ENCODE results near the gene SUMF2. TPM values are rescaled to one million over a fixed set of nuclear protein-coding genes. Genes with fewer than 3 reads are reported as not detected.
A peak's percentile ranks its signal among the peaks of the same experiment; 100 is the strongest.

SUMF2 gene
- total and polyA plus RNA-seq, 4 donors, result 92.1 to 147 (median 128) TPM

DNA sequence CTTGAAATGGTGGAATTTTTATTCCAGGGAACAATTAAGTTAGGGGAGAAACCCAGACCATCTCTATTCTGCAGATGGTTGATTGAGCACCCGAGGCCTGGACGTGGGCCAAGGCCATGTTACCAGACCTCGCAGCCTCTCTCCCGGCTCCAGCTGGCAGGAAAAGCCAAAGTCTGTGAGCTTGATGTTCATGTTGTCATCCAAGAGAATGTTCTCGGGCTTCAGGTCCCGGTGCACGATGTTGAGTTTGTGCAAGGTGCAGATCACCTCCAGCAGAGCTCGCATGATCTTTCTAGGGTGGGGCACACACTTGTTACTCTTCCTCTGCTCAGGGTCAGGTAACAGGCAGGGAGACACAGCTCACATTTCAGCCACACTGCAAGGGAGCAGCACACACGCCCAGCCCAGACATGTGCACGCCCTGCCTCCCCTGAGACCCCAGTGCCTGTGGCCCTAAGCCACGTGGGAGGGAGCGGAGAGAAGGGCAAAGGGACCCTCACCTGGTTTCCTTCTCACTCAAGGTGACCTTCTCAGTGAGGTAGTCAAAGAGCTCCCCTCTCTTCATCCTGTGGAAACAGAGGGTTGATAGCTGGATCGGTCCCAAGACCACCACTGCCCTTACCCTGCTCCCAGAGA lies 19.2 kb downstream of the SUMF2 start:
- Histone ChIP-seq H3K36me3 (ENCODE audit: control insufficient read depth in 4 of 4, insufficient read depth in 4 of 4, low read length in 4 of 4) (peaks cover 0 to 32% (median 4%) of the 10 kb centered on the region in 4 donors), H3K9me3 (ENCODE audit: control insufficient read depth in 4 of 4, insufficient read depth in 3 of 4, low read length in 3 of 4) (no peaks in the 10 kb centered on the region), H3K4me3 (no peak overlapping the region), H3K27ac (ENCODE audit: low read depth in 1 of 2, low read length in 1 of 2) (no peak overlapping the region), H3K9ac (ENCODE audit: insufficient read depth in 1 of 2, low read length in 2 of 2) (no peak overlapping the region), H3K27me3 (ENCODE audit: control insufficient read depth in 3 of 3, insufficient read depth in 3 of 3, low read length in 2 of 3) (no peaks in the 10 kb centered on the region), H3K4me1 (ENCODE audit: control insufficient read depth in 5 of 5, insufficient read depth in 5 of 5, low read length in 5 of 5) (peaks cover 0 to 23% (median 7%) of the 10 kb centered on the region in 5 donors)
- ATAC-seq (ENCODE audit: insufficient read depth, low FRiP score), result no peak
- 74 to 87% methylated on average over 13 of the region's 13 CpGs for WGBS, 2 donors
- DNase-seq, result peak; percentile 66 to 72 (median 67)
- TF ChIP-seq, protein P1, sequence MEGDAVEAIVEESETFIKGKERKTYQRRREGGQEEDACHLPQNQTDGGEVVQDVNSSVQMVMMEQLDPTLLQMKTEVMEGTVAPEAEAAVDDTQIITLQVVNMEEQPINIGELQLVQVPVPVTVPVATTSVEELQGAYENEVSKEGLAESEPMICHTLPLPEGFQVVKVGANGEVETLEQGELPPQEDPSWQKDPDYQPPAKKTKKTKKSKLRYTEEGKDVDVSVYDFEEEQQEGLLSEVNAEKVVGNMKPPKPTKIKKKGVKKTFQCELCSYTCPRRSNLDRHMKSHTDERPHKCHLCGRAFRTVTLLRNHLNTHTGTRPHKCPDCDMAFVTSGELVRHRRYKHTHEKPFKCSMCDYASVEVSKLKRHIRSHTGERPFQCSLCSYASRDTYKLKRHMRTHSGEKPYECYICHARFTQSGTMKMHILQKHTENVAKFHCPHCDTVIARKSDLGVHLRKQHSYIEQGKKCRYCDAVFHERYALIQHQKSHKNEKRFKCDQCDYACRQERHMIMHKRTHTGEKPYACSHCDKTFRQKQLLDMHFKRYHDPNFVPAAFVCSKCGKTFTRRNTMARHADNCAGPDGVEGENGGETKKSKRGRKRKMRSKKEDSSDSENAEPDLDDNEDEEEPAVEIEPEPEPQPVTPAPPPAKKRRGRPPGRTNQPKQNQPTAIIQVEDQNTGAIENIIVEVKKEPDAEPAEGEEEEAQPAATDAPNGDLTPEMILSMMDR (IDR thresholded peaks at IDR 0.05; ENCODE audit: control extremely low read depth, extremely low read depth), result no peak

DNA sequence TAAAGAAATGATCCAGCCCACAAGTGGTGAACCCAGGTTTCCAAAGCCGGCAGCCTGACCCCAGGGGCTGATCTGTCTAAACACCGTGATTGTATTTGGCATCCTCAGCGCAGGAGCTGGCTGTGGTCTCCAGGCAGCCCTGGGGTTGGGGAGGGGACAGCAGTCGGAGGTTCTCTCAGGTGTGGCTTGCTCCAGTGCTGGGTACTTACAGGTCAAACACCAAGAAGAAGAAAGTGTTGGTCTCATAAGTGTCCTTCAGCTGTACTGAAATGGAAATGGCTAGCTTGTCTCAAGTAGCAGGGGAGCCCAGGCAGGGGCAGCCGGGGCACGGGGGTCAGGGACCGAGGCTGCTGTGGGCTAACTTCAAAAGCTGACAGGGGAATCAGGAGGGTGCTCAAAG lies 22.7 kb downstream of the SUMF2 start:
- WGBS, 2 donors, result 93 to 97% methylated on average over 7 of the region's 7 CpGs
- Histone ChIP-seq H3K9ac (ENCODE audit: insufficient read depth in 1 of 2, low read length in 2 of 2) (no peak overlapping the region), H3K9me3 (ENCODE audit: control insufficient read depth in 4 of 4, insufficient read depth in 3 of 4, low read length in 3 of 4) (no peaks in the 10 kb centered on the region), H3K4me3 (no peak overlapping the region), H3K27ac (ENCODE audit: low read depth in 1 of 2, low read length in 1 of 2) (no peak overlapping the region), H3K36me3 (ENCODE audit: control insufficient read depth in 4 of 4, insufficient read depth in 4 of 4, low read length in 4 of 4) (peaks cover 4 to 14% (median 4%) of the 10 kb centered on the region in 4 donors), H3K4me1 (ENCODE audit: control insufficient read depth in 5 of 5, insufficient read depth in 5 of 5, low read length in 5 of 5) (peaks cover 0 to 12% (median 6%) of the 10 kb centered on the region in 5 donors), H3K27me3 (ENCODE audit: control insufficient read depth in 3 of 3, insufficient read depth in 3 of 3, low read length in 2 of 3) (no peaks in the 10 kb centered on the region)
- TF ChIP-seq, protein P1 (IDR thresholded peaks at IDR 0.05; ENCODE audit: control extremely low read depth, extremely low read depth), result no peak
- DNase-seq (no peak), ATAC-seq (ENCODE audit: insufficient read depth, low FRiP score) (no peak)

GRCh38 chr7:56087445-56087844 lies 23.4 kb downstream of the SUMF2 start:
- Histone ChIP-seq H3K36me3 (ENCODE audit: control insufficient read depth in 4 of 4, insufficient read depth in 4 of 4, low read length in 4 of 4) (peaks cover 4 to 10% (median 4%) of the 10 kb centered on the region in 4 donors), H3K4me1 (ENCODE audit: control insufficient read depth in 5 of 5, insufficient read depth in 5 of 5, low read length in 5 of 5) (peaks cover 2 to 18% (median 8%) of the 10 kb centered on the region in 5 donors), H3K27ac (ENCODE audit: low read depth in 1 of 2, low read length in 1 of 2) (no peak overlapping the region), H3K4me3 (no peak overlapping the region), H3K27me3 (ENCODE audit: control insufficient read depth in 3 of 3, insufficient read depth in 3 of 3, low read length in 2 of 3) (no peaks in the 10 kb centered on the region), H3K9ac (ENCODE audit: insufficient read depth in 1 of 2, low read length in 2 of 2) (no peak overlapping the region), H3K9me3 (ENCODE audit: control insufficient read depth in 4 of 4, insufficient read depth in 3 of 4, low read length in 3 of 4) (no peaks in the 10 kb centered on the region)
- 93 to 96% methylated on average over 16 of the region's 16 CpGs for WGBS, 2 donors
- DNase-seq (no peak), ATAC-seq (ENCODE audit: insufficient read depth, low FRiP score) (no peak)
- TF ChIP-seq, protein P1 (IDR thresholded peaks at IDR 0.05; ENCODE audit: control extremely low read depth, extremely low read depth), result no peak

Measured in lung (tissue), 12 donors.